Fibroblast of lung (primary cell): Measurements from ENCODE around the gene BMP7. TPM values are rescaled to one million over a fixed set of nuclear protein-coding genes. Genes with fewer than 3 reads are reported as not detected.

ENCODE experiments used
- DNase-seq, 2 donors: peaks; one replicate each; pipeline versions ENCODE4 v3.0.0 to v3.0.0-alpha.2; 2010; ENCODE audit warnings: low read depth in 2 of 2
- H2AFZ ChIP-seq: 2 replicates; pipeline ENCODE4 v1.5.1; 2012; ENCODE audit warnings: low read length, control low read depth, inconsistent platforms
- H3K27ac ChIP-seq: 2 replicates; pipeline ENCODE4 v1.5.1; 2011; ENCODE audit warnings: low read length, control low read depth; ENCODE audit not compliant: insufficient read depth
- H3K27me3 ChIP-seq: 2 replicates; pipeline ENCODE4 v1.5.1; 2011; ENCODE audit warnings: mild to moderate bottlenecking, low read length; ENCODE audit not compliant: control insufficient read depth, insufficient read depth
- H3K36me3 ChIP-seq: 2 replicates; pipeline ENCODE4 v1.5.1; 2011; ENCODE audit warnings: low read length; ENCODE audit not compliant: control insufficient read depth, insufficient read depth
- H3K4me1 ChIP-seq: 2 replicates; pipeline ENCODE4 v1.5.1; 2011; ENCODE audit warnings: low read length; ENCODE audit not compliant: control insufficient read depth, insufficient read depth; ENCODE audit errors: extremely low read depth
- H3K4me2 ChIP-seq: 2 replicates; pipeline ENCODE4 v1.5.1; 2011; ENCODE audit warnings: low read length, control low read depth; ENCODE audit not compliant: insufficient read depth; ENCODE audit errors: extremely low read depth
- H3K4me3 ChIP-seq, 4 experiments: fragments of 200-600 bp in 1 of 4; sonication (generic) in 1 of 4; replicated peaks in 1 of 4; 2 replicates each; pipeline ENCODE4 v1.5.1; 2011 to 2016; ENCODE audit warnings: low read length in 4 of 4, low read depth in 3 of 4, mild to moderate bottlenecking in 3 of 4, control low read depth in 2 of 4, inconsistent platforms in 1 of 4, mixed read lengths in 1 of 4; ENCODE audit not compliant: insufficient read depth in 1 of 4; ENCODE audit errors: control extremely low read depth in 1 of 4
- H3K79me2 ChIP-seq: 2 replicates; pipeline ENCODE4 v1.5.1; 2012; ENCODE audit warnings: mild to moderate bottlenecking, low read length, inconsistent platforms; ENCODE audit not compliant: control insufficient read depth, insufficient read depth
- H3K9ac ChIP-seq: 2 replicates; pipeline ENCODE4 v1.5.1; 2011; ENCODE audit warnings: mild to moderate bottlenecking, low read length, control low read depth; ENCODE audit not compliant: insufficient read depth
- H3K9me3 ChIP-seq: 2 replicates; pipeline ENCODE4 v1.5.1; 2012; ENCODE audit warnings: low read depth, low read length; ENCODE audit not compliant: control insufficient read depth, insufficient read depth
- H4K20me1 ChIP-seq: 2 replicates; pipeline ENCODE4 v1.5.1; 2011; ENCODE audit warnings: low read length; ENCODE audit not compliant: control insufficient read depth, insufficient read depth; ENCODE audit errors: extremely low read depth
- EZH2 ChIP-seq: IDR thresholded peaks from 2 replicates; pipeline ENCODE4 v1.5.1; 2012; ENCODE audit warnings: low read length, control low read depth, mild to moderate bottlenecking; ENCODE audit errors: missing control alignments
- polyA plus RNA-seq, 2 donors: library from polyadenylated mRNA; depleted of rRNA in 1 of 2; stranded (reverse) in 1 of 2; unstranded in 1 of 2; fragments of >200 nt; gene quantifications; 2 replicates each; pipeline ENCODE4 v1.2.1, GENCODE V29; 2011 to 2012; ENCODE audit warnings: missing spikeins in 1 of 2
- total RNA-seq: library from RNA; depleted of rRNA; stranded (reverse); fragments of >200 nt; gene quantifications from 2 replicates; pipeline ENCODE4 v1.2.1, GENCODE V29; 2014
- TF ChIP-seq, protein P1 (sequence below), 2 donors: IDR thresholded peaks in 1 of 2; conservative IDR thresholded peaks in 1 of 2; 1 replicate in 1 of 2; 2 replicates in 1 of 2; pipeline ENCODE4 v1.5.1; 2011 to 2012; ENCODE audit warnings: low read length in 2 of 2, control low read depth in 1 of 2, inconsistent platforms in 1 of 2, low read depth in 1 of 2, mild to moderate bottlenecking in 1 of 2

The BMP7 gene
- total and polyA plus RNA-seq, 2 donors (not counting 1 experiment from before 2014, with no cell fraction given): not detected

DNA sequence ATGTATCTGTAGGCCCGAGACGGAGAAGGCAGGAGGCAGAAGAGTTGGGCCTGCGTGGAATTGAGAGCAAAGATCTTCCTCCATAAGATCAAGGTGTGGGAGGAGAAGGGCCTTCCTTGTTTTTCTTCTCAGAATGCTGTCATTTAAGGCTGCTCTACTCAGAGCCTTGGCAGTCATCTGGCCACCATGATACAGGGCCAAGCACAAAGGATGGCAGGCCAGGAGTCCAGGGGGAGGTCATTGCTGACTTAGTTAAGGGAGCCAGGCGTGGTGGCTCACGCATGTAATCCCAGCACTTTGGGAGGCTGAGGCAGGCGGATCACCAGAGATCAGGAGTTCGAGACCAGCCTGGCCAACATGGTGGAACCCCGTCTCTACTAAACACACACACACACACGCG, 137.1 kb downstream of the BMP7 start:
- H3K4me2 ChIP-seq: no peak overlapping the region
- H3K9ac ChIP-seq: no peak overlapping the region
- H3K4me1 ChIP-seq: no peaks in the 10 kb centered on the region
- H4K20me1 ChIP-seq: no peaks in the 10 kb centered on the region
- H3K4me3 ChIP-seq: no peak overlapping the region
- no peaks in the 10 kb centered on the region for H3K9me3 ChIP-seq
- no peak for DNase-seq
- no peak overlapping the region for H3K27ac ChIP-seq
- no peak overlapping the region for H2AFZ ChIP-seq
- TF ChIP-seq, protein P1, sequence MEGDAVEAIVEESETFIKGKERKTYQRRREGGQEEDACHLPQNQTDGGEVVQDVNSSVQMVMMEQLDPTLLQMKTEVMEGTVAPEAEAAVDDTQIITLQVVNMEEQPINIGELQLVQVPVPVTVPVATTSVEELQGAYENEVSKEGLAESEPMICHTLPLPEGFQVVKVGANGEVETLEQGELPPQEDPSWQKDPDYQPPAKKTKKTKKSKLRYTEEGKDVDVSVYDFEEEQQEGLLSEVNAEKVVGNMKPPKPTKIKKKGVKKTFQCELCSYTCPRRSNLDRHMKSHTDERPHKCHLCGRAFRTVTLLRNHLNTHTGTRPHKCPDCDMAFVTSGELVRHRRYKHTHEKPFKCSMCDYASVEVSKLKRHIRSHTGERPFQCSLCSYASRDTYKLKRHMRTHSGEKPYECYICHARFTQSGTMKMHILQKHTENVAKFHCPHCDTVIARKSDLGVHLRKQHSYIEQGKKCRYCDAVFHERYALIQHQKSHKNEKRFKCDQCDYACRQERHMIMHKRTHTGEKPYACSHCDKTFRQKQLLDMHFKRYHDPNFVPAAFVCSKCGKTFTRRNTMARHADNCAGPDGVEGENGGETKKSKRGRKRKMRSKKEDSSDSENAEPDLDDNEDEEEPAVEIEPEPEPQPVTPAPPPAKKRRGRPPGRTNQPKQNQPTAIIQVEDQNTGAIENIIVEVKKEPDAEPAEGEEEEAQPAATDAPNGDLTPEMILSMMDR (conservative IDR thresholded peaks at IDR 0.05 in 1 of 2, IDR thresholded peaks at IDR 0.05 in 1 of 2; ENCODE audit: low read depth in 1 of 2, low read length in 2 of 2): no peak
- no peak for TF ChIP-seq EZH2
- no peaks in the 10 kb centered on the region for H3K36me3 ChIP-seq
- H3K27me3 ChIP-seq: no peaks in the 10 kb centered on the region
- H3K79me2 ChIP-seq: no peaks in the 10 kb centered on the region

DNA sequence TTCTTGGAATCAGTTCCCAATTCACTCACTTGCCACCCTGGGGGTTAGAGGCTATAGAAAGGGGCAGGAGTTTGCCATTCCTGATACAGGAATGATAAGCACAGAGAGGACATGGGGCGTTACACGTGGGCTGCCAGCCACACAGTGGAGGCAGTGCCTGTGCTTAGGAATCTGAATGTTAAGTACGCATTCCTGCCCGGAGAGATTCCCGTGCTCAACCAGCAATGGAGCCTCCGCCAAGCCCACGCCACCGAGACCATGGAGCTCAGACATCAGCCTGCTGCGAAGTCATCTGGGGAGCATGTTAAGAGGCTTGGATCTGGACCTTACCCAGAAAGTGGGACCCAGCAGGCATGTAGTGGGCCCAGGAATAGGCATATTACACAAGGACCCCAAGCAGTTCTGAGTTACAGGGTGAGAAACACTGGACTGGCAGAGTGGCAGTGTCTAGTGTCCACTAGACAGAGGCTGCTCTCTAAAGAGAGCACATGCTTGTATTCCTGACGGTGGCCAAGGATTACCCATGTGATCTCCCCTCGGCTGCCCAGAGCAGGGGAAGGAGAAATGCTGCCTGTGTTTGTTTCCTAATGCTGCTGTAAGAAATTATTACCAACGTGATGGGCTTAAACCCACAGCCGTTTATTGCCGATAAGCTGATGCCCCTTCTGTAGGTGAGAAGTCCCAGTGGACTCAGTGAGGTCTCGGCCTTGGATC, 138.2 kb downstream of the BMP7 start:
- H3K79me2 ChIP-seq: no peaks in the 10 kb centered on the region
- H3K9ac ChIP-seq: no peak overlapping the region
- H3K4me1 ChIP-seq: no peaks in the 10 kb centered on the region
- no peak for TF ChIP-seq EZH2
- TF ChIP-seq, protein P1 (conservative IDR thresholded peaks at IDR 0.05 in 1 of 2, IDR thresholded peaks at IDR 0.05 in 1 of 2; ENCODE audit: low read depth in 1 of 2, low read length in 2 of 2): no peak
- no peaks in the 10 kb centered on the region for H4K20me1 ChIP-seq
- H2AFZ ChIP-seq: no peak overlapping the region
- no peaks in the 10 kb centered on the region for H3K9me3 ChIP-seq
- H3K27ac ChIP-seq: no peak overlapping the region
- no peaks in the 10 kb centered on the region for H3K36me3 ChIP-seq
- no peaks in the 10 kb centered on the region for H3K27me3 ChIP-seq
- no peak overlapping the region for H3K4me3 ChIP-seq
- H3K4me2 ChIP-seq: no peak overlapping the region
- no peak for DNase-seq

DNA sequence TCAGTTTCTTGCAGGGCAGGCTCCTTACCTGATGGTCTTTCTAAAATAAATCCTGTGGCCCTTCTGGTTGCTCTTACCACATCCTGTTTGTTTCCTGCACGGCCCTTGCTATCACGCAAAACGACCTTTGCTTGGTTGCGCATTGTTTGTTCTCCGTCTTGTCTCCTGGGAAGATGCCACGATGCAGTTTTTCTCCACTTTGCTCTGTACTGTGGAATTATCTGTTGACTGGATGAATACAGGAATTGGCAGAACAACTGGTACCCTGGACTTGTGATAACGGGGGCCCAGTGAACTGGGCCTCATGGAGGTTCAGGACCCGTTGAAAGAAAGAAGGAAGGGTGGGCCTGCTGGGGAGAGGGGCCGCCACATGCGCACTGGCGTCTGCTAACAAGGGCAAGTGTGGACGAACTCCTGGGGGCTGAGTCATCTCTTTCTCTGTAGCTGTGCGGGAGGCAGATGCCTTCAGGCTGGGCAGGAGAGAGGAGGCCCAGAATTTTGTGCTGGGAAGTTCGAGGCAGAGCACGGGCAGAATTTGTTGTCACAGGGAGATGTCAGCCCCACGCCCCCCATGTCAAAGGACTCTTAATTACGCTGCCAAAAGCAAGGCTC, 139.9 kb downstream of the BMP7 start:
- Histone ChIP-seq H3K4me2 (no peak overlapping the region), H3K4me3 (no peak overlapping the region), H2AFZ (no peak overlapping the region), H3K36me3 (no peaks in the 10 kb centered on the region), H4K20me1 (no peaks in the 10 kb centered on the region), H3K27ac (no peak overlapping the region), H3K79me2 (no peaks in the 10 kb centered on the region), H3K9me3 (no peaks in the 10 kb centered on the region), H3K9ac (no peak overlapping the region), H3K4me1 (no peaks in the 10 kb centered on the region), H3K27me3 (no peaks in the 10 kb centered on the region)
- DNase-seq: no peak
- TF ChIP-seq, protein P1 (conservative IDR thresholded peaks at IDR 0.05 in 1 of 2, IDR thresholded peaks at IDR 0.05 in 1 of 2; ENCODE audit: low read depth in 1 of 2, low read length in 2 of 2): no peak
- TF ChIP-seq EZH2: no peak
